ENCODE data around the gene KRT35. TPM values are rescaled to one million over a fixed set of nuclear protein-coding genes. Genes with fewer than 3 reads are reported as not detected.

Gene KRT35
- not detected for polyA plus RNA-seq (2012; ENCODE audit: insufficient read depth, insufficient read length)

DNA sequence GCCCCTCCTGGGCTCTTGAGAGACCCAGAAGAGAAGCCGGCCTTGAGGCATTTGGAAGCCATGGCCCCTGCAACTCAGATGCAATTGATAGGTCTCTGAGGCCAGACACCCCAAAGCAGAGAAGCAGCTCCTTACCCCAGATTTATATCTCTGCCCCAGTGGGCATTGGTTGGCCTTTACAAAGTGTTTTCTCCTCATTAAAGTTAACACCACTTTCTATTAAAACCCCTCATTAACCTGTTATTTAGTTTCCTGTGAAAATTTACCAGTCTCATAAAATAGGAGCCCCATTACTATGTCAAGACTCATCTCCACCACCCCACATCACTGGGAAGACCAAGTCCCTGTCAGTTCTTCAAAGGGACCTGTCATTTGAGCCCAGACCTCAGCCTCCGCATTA, at the start of gene KRT35:
TSS of gene KRT35 (minus strand) at position 116 of the 400 bp plus-strand sequence. CDS start at position 62, 54 bp downstream.
- H3K4me3 ChIP-seq (ENCODE audit: low read length): no peak within 1 kb of the TSS
- DNase-seq (ENCODE audit: low read depth, low spot score): no peak

DNA sequence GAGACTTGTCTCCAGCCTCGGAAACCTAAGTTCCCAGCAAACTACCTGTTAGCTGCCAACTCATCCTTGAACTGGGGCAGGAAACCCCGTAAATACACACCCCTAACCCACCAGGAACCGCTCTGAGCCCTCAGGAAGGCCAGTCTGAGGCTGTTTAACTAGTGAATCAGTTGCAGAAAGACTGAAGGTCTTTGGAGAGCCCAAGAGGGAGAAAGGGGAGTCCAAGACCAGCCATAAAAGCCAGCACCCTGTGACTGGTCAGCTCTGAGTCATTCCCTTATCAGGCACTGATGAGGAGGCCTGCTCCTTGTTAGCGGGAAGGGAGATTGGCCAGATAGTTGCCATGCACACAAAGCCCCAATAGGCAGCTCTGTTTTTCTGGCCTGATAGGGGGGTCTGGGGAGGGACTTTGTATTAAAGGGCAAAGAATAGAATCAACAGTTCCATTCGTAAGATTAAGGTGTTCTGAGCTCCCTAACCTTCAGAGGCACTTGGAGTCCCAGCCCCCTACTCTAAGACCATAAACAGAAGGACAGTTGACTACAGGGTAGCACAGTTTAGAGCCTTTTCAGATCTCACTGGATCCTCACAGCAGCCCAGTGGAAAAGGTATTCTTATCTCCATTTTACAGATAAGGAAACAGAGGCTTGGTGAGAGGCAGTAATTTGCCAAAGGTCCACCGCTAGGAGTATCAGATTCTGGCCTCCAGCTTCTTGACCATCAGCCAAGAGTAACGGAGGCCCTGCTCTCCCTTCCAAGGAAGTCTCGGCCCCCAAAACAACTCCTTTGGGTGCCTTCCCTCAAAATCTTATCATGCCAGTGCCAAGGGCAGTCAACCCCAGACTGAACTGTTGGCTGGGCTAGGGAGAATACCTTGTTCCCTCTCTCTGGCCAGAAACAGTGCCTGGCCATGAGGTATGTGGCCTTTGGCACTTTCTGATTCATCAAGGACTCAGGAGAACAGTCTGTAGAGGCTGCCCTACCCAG, 49.4 kb upstream of the KRT35 start:
- no peak overlapping the region for H3K4me3 ChIP-seq (ENCODE audit: low read length)
- no peak for DNase-seq (ENCODE audit: low read depth, low spot score)

DNA sequence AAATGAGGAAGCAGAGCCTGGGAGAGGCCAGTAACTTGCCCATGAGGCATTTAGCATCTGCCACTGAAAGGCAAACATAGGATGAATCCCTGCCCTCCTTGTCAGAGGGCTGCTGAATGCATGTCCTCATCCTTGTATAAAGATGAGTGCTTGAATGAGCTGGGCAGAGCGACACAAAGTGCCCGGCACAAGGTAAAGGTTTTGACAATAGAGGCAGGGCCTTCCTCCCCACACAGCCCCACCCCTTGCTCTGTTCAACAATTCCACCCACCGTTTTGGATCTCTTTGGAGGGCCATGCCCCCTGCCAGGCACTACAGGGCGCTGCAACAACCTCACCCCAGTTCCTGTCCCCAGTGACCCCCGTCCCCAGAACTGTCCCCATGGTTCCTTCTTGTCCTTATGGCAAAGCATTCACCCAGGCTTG, 48.6 kb upstream of the KRT35 start:
- DNase-seq (ENCODE audit: low read depth, low spot score): no peak

DNA sequence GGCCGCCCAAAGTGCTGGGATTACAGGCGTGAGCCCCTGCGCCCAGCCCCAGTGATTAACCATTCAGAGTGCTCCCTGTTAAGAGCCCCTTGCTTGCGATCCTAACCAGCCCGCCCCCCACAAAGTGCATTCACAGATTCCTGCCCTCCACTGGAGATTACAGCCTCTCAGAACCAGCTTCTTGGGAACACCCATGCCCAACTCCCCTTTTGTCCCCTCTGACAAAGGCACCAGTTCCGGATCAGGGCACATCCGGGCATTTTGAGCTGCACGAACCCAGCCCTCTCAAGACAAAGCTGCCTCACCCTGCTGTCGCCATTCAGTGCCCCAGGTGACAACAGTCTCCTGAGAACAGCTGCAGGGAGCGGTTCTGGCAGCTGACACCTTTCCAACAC, 48.0 kb upstream of the KRT35 start:
- no peak overlapping the region for H3K4me3 ChIP-seq (ENCODE audit: low read length)
- no peak for DNase-seq (ENCODE audit: low read depth, low spot score)

More for the DNA sequence above, 48.6 kb upstream of the KRT35 start:
- no peak overlapping the region for H3K4me3 ChIP-seq (ENCODE audit: low read length)

DNA sequence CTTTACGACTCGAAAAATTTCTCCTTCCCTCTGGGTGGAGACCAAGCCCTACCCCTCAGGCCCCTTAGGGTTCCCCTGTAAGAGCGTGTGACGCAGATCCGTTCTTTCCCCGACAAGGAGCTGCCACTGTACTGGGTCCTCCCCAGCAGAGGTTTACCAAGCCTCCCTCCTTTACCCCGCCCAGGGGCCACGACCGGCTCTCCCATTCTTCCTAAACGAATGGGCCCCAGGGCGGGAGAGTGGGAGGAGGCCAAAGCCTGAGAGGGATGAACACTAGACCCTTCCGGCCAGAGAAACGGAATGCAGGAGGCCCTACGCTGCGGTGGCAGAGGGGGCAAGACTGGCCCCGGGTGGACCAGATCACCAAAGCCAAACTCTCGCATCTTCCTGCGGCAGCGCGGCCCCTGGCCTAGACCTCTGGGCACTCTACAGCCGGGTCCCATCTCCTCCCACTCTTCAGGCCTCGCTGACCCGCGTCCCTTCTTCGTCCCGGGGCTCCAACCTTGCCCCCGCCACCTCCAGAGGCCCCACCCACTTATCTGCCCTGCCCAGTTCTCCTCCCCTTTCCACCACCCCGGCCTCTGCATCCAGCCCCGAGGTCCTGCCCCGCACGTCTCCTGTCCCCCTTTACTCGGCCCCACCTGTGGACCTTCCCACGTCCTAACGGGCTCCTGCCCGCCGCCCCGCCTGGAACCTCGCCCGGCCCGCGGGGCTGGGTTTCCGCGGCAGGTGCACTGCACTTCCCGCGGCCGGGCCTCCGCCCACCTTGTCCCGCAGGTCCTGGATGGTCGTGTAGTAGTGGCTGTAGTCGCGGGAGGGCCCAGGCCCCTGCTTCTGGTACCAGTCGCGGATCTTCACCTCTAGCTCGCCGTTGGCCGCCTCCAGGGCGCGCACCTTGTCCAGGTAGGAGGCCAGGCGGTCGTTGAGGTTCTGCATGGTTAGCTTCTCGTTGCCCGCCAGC, 46.4 kb upstream of the KRT35 start:
- DNase-seq (ENCODE audit: low read depth, low spot score): no peak
- H3K4me3 ChIP-seq (ENCODE audit: low read length): no peak overlapping the region

DNA sequence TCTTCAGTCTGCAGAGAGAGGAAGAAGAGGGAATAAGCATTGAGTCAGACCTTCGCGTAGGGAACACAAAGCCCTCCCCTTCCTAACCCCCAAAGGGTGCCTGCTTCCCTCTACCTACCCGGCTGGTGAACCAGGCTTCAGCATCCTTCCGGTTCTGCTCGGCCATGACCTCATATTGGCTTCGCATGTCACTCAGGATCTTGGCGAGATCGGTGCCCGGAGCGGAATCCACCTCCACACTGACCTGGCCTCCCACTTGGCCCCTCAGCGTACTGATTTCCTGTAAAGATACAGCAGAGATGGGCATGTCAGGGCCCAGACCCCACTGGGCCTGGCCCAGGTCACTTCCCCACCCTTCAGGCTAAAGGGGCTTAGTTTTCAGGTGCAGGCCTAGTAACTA, 43.3 kb upstream of the KRT35 start:
- H3K4me3 ChIP-seq (ENCODE audit: low read length): no peak overlapping the region
- no peak for DNase-seq (ENCODE audit: low read depth, low spot score)

DNA sequence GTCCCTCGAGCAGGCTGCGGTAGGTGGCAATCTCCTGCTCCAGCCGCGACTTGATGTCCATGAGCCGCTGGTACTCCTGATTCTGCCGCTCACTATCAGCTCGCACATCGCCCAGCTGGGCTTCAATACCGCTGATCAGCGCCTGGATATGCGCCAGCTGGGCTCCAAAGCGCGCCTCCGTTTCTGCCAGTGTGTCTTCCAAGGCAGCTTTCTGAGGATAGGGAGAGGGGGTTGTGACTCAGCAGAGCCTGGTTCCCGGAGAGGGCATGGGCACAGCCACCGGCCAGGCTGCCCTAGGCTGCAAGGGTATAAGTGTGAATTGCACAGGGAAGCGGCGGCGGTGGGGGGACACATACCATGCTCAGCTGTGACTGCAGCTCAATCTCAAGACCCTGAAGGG, 42.8 kb upstream of the KRT35 start:
- DNase-seq (ENCODE audit: low read depth, low spot score): no peak
- no peak overlapping the region for H3K4me3 ChIP-seq (ENCODE audit: low read length)

DNA sequence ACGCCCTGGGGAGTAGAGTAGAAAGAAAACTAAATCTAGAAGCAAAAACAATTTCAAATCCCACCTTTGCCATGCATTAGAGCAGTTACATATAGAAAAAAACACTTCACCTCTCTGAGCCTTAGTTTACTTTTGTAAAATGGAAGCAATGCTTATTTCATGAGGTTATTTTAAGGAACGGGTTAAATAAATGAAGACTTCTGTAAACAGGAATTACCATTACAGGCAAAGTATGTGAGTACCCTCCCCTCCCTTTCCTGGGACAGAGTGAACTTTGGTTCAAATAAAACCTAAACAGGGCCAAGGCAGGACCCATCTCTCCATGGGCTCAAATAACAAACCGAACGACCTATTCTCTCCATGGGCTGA, 42.3 kb upstream of the KRT35 start:
- H3K4me3 ChIP-seq (ENCODE audit: low read length): no peak overlapping the region
- DNase-seq (ENCODE audit: low read depth, low spot score): no peak

DNA sequence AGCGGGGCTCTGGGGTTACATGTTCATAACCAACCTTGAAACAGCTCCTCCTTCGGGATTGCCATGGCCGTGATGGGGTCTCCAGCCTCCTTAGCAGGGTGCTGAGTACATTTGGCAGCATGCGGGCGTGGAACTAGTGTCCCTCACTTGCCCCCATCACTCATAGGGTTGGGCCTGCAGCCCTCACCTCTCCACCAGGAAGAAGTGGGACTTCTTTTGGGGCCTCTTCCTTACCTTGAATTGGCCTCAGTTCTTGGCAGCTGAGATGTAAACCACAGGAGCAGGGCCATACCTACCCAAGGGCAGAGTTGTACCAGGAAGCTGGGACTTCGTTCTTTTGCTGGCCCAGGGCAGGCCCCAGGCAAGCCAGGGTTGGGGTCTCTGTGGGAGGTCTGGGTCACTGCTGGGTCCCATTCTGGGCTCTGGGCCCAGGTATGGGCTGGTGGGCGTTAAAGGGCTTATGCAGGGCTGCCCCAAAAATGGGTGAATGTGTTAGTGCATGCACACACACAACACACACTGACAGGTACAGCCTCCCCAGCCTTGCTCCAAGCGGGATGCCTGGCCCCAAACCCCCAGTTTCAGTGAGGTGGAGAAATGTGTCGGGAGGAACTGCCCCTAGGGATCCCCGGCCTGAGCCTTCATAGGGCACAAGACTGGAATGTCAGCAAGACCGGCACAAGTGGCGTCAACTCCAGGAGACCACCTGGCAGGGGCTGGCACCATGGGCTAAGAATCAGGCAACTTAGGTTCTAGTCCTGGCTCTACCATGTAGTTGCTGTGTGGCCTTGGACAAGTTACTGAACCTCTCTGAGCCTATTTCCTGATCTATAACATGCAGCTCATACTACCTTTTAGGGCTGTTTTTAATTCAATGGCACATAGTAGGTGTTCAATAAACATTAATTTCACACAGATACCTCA, 41.6 kb upstream of the KRT35 start:
- no peak for DNase-seq (ENCODE audit: low read depth, low spot score)
- H3K4me3 ChIP-seq (ENCODE audit: low read length): no peak overlapping the region

DNA sequence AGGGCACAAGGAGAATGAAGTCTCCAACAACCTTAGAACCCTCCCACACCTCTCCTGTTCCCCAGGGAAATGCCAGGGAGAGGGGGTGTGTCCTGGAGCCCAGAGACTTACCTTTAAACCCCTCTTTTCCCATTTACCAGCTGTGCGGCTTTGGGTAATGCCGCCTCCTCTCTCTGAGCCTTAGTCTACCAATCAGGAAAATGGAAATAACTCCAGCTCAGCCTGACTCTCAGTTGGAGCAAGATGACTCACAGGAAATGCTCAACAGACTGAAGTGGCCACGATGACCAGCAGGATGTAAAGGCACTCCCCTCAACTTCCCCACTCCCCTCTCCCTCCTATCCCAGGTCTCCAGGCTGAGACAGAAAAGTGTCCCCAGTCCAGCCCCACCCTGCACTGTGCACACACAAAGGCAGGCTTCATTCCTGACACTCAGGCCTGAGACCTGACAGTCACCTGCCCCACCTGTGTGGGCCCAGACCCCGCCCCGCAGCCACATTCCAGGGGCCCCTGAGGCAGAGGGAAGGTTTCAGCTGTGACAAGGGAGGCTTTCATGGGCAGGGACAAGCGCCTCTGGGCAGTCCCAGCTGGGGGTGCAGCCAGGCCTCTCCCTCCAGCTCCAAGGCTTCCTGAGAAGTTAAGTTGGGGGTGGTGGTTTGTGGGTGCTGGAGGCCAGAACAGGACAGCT, 40.8 kb upstream of the KRT35 start:
- H3K4me3 ChIP-seq (ENCODE audit: low read length): no peak overlapping the region
- no peak for DNase-seq (ENCODE audit: low read depth, low spot score)

DNA sequence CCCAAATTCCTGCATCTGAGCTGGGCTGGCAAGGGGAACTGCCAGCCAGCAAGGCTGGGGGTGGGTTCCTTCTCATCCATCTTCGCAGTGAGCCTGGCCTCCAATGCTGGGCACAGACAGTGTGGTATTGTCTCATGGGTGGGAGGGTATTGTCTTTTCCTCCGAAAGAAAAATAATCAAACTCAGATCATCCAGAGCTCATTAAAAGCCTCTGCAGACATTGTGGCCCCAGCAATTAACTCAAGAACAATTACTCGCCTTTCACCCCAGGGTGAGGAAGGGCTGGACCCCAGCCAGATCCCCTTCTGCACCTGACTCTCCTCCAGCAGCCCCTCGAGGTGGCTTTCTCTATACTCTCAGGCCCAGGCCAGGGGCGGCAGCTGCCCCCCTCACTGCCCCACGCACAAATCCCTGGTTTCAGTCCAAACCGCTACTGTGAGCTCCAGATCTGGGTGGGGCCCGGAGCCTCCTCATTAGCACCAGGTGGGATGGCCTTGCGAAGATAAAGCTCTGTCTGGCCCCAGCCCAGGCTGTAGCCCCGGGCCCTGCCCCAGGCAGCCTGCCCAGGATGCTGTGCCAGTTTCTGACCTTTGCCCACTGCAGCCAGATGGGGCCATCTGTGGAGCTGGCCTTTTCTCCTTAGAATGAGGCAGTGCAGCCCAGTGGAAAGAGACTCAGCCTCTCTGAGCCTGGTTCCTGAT, 40.0 kb upstream of the KRT35 start:
- no peak for DNase-seq (ENCODE audit: low read depth, low spot score)
- no peak overlapping the region for H3K4me3 ChIP-seq (ENCODE audit: low read length)

DNA sequence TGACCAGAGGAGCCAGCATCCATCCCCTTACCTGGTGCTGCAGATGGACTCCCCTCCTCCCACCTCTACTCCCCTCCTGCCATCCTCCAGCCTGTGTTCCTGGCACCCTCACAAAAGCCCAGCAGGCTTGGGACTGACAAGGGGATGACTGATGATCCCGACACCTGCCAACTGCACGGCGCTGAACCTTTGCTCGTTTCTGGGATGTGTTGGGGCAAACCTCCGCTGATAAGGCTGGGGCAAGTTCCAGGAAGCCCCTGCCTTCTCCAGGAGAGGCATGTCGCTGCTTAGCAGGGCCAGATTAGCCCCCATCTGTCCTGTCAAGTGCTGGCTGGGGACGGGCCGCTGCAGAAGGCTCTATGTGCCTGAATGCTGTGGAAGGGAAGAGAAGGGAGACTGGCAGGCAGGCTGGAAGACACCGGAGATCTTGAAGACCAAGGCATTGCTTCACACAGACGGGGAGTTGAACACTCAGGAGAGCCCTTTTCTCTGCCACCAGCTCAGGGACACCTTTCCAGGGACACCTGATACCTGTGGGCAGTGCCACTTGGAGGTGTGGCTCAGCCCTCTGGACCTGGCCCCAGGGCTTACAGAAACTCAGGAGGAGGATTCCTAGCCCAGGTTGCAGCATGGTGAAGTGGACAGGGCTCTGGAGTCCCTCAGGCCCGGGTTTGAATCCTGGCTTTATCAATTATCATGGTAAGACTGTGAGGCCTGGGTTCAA, 38.7 kb upstream of the KRT35 start:
- no peak for DNase-seq (ENCODE audit: low read depth, low spot score)
- no peak overlapping the region for H3K4me3 ChIP-seq (ENCODE audit: low read length)

DNA sequence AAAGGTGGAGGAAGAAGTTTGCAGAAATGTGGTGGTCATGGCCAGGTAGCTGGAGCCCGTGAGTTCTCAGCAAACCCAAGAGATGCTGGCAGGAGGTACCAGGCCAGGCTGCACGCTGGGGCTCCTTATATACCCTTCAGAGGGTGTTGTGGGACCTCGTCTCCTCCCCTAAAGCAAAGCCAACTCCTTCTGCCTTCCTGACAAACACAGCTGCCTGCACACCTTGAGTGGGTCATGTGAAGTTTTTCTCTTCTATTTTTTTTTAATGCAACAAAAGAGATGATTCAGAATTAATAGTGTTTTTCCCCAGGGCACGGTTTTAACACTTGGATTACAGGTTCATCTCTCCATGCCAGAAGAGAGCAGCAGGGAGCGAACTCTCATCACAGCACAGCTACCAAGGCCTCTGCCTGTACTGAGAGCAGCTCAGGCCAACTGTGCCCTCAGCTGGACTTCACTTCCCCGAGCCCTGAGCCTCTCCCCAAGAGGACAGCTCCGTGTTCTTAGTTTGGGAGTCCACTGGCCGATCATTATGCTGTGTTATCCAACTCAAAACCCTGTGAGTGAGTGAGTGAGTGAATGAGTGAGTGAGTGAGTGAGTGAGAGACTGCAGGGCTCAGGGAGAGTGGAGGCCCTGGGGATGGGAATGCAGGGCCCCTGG, 38.0 kb upstream of the KRT35 start, which contains the start of gene KRT15:
TSS of gene KRT15 (minus strand) at position 102 of the 661 bp plus-strand sequence. CDS start at position 39, 63 bp downstream.
- no peak within 1 kb of the TSS for H3K4me3 ChIP-seq (ENCODE audit: low read length)
- DNase-seq (ENCODE audit: low read depth, low spot score): no peak

DNA sequence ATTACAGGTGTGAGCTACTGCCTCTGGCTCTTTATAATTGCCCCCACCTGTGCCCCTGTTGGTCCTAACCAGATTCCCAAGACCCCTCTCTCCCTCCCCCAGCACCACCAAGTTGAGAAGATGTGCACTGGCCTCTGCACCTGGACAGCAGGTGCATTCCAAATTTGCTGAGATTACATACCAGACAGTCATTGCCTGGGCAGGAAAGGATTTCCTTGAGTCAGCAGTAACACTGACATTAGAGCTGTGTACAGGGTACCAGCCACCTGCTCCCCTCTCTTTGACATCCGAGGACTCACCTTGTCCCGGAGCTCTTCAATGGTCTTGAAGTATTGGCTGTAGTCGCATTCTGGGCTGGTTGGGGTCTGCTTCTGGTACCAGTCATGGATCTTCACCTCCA, 37.1 kb upstream of the KRT35 start:
- DNase-seq (ENCODE audit: low read depth, low spot score): no peak
- no peak overlapping the region for H3K4me3 ChIP-seq (ENCODE audit: low read length)

DNA sequence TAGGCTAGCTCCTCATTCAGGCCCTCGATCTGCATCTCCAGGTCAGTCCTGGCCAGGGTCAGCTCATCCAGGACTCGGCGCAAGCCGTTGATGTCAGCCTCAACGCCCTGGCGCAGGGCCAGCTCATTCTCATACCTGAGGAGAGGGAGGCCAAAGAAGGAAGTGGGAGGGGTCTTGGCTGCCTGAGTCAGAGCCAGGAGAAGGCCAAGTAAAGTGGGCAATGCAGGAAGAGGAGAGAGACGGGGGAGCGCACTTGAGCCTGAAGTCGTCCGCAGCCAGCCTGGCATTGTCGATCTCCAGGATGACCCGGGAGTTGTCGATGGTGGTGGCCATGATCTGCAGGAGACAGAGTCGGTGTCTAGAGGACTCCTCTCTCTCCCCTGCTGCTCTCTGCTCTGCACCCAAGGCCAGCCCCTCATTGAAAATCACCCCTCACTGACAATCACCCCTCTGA, 35.9 kb upstream of the KRT35 start:
- H3K4me3 ChIP-seq (ENCODE audit: low read length): no peak overlapping the region
- no peak for DNase-seq (ENCODE audit: low read depth, low spot score)

DNA sequence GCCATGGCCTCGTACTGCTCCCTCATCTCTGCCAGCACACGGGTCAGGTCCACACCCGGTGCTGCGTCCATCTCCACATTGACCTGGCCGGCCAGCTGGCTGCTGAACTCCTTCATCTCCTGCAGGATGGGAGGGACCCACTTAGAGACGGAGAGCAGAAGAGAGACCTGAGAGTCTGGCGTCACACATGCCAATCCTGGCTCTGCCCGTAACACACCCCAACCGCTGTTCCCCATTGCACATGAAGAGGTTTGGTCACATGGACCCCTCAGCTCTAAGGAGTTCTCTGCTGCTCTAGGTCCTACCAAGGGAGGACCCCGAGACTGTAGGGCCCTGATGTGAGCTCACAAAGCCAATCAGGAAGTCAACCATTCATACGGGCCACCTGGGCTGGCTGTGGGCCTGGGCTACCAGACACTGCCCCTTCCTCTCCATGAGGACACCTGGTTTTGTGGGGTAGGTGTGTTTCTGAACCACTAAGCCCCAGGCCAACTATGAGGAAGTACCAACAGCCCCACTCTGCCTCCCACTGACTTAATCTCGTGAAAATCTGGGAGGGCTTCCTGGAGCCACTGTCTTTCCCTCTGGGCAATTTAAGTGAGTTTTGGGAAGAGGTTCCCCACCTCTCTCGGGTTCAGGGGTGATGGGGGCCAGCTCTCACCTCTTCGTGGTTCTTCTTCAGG, 35.3 kb upstream of the KRT35 start:
- DNase-seq (ENCODE audit: low read depth, low spot score): no peak
- H3K4me3 ChIP-seq (ENCODE audit: low read length): no peak overlapping the region

Data from Jurkat, Clone E6-1 (cell line).